HTERT RPE-1 (cell line): Measurements from ENCODE around the gene AKAP8.
"Not testable (repeated sequence)": the region's sequence is repeated elsewhere in the genome, so short reads cannot be mapped to it uniquely, and the experiment has no call there.

Source experiments
- in situ Hi-C: fragments of 300-500 bp; cut with MboI; formaldehyde crosslinking; loops from 4 replicates; pipeline ENCODE4 v1.14.3; 2020; ENCODE audit warnings: low sequenced_read_pairs

Gene AKAP8

GRCh38 chr19:15374105-15374651, 5.4 kb downstream of the AKAP8 start:
- in situ Hi-C loops, result no loop called here

DNA sequence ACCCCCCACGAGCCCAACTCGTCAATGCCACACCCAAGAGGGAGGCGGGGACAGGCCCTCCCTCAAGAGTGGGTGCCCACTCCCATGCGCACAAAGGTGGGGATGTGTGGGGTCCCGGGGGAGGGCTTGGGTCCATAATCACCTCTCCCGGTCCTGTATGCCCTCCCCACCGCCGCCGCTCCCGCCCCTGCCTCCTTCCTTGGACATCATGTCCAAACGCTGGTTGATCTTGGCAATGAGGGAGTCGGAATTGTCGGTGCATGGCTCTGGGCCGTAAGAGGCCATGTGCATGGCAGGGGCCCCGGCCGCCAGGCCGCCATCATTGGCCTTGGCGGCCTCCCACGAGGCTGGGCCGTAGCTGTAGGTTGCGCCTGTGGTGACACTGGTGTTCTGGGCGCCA, 5.9 kb downstream of the AKAP8 start:
- in situ Hi-C loops, result no loop called here

DNA sequence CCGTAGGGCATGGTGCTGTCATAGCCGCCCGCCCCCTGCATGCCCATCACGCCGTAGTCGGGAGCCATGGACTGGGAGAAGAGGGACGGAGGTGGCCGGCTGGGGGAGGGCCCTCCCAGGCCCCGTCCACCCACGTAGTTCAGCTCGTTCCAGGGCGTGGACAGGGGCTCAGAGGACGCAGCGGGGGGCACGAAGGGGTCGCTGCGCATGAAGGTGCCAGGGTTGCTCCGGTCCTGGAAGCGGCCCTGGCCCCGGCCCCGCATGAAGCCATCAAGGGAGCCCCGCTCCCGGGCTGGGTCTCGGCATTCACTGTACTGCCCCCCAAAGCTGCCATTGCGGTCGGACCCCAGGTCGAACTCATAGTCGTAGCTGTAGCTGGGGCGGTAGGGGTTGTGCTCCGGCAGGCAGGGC, 6.7 kb downstream of the AKAP8 start:
- in situ Hi-C loops, result no loop called here

GRCh38 chr19:15372470-15372869, 7.1 kb downstream of the AKAP8 start:
- in situ Hi-C loops, result no loop called here

DNA sequence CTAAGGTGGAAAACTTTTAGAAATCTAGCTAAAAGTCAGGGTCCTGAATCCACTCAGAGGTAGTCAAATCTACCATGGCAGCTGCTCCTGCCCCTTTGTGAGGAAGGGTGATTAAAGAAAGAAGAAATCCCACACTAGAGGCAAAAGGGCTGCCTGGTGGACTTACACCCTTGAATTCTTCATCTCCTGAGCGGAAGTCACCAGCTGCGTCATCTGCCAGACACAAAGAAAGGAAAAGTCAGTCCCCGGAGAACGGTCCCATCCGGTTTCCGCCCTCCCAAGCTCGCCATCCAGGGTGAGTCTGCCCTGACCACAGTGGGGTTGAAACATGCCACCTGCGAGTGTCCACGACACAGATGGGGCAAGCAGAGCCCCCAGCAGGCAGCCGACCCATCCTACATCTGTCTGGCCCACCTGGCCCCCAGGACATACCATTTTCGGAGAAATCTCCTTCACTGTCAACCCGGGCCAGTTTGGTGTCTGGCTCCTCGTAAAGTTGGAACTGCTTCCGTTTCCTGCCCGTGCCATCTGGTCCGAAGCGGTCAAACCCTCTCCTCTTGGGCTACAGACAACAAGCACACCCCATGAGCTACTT, 7.7 kb downstream of the AKAP8 start:
- in situ Hi-C loops, result no loop called here

GRCh38 chr19:15371119-15371518, 8.5 kb downstream of the AKAP8 start:
- in situ Hi-C loops, result no loop called here

DNA sequence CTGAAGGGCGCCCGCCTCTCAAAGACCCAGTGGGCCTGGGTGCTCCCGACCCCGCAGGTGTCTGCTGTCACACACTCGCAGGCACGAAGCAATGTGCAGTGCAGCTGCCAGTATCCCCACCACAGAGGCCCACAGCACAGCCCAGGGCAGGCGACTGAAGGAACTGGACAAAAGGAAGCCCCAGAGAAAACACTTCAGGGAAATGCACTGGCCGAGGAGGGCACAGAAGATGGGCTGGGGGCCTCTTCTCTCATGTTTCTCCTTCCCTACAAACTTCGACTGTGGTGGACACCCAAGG, 10.0 kb downstream of the AKAP8 start:
- in situ Hi-C loops, result no loop called here

DNA sequence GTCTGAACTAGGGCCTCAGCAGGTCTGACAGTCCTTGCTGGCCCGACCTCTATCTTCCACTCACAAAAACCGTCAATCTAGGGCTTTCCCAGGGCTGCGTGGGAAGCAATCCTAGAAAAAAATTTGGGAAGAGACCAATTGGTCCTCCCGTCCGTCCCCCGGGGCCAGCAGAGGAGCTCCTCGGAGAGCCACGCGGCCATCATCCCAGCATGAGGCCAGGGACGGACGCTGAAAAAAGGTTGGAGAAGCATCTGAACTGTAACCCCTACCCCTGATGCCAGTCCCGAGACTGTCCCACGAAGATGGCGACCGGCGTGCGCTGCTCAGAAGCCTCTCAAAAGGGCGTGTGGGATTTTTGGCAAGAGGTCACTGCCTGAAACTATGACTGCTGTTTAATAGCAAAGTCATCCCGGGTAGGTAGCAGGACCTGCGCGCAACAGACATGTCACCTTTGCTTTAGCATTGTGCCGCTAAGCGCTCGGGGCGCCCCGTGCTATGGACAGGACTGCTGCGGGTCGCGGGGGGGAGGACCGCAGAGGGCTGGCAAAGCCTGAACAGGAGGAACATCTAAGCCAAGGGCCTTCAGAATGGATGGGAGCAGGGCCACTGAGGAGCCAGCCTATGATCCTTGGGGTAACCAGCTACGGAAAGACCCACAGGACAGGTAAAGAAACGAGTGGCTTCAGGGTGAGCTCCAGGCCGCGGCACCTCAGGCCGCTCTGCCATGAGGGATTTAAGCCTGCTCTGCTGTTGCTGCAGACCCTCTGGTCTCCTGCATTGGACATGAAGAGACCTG, 10.6 kb downstream of the AKAP8 start:
- in situ Hi-C loops, result no loop called here

DNA sequence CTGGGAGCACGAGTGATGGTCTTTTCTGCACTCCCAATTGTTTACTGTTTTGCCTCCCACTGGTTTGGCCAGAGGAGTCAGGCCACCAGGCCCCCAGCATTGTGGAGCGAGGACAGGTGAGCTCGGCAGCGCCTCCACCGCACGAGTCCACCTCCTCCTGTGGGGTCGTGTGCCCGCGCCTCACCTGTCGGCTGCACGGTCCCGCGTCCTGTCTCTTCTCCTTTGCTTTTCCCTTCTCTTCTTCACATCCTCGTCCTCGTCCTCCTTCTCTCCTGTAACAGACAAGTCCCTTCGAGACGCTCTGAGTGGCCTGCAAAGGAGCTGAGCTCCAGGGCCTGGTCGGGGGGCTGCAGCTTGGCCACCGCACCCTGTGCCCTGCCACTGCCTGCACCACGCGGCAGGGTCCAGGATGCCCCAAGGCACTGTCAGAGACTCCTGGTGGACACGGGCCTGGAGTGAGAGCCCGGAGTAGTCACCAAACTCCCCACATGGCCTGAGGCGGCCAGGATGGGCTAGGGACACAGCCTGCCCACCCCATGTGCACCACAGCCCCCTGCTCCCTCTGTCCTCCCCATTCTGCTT, 11.4 kb downstream of the AKAP8 start:
- in situ Hi-C loops, result no loop called here

- in situ Hi-C loops, result no loop called here
These were observed 12.1 kb downstream of the AKAP8 start for GRCh38 chr19:15367439-15367838.

DNA sequence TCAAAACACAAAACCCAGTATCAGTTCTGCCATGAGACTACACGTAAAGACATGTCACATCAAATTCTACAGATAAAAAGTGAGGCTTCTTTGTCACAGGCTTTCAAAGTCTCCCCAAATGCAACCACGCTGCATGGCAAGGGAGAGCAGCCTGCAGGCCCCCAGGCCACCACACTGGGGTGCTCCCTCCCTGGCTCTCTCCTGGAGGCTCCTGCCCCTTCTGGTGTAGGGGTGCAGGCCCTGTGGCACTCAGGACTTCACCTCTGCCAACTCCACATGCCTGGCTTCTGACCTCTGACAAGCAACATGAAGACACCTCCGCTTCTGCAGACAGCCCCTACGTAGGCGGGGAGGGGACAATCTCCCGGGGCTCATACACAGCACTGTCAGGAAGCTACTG, 14.3 kb downstream of the AKAP8 start:
- in situ Hi-C loops, result no loop called here

- in situ Hi-C loops, result not testable (repeated sequence)
These were observed 15.8 kb downstream of the AKAP8 start for GRCh38 chr19:15363791-15364190.

- in situ Hi-C loops, result not testable (repeated sequence)
These were observed 16.5 kb downstream of the AKAP8 start for GRCh38 chr19:15363048-15363447.

DNA sequence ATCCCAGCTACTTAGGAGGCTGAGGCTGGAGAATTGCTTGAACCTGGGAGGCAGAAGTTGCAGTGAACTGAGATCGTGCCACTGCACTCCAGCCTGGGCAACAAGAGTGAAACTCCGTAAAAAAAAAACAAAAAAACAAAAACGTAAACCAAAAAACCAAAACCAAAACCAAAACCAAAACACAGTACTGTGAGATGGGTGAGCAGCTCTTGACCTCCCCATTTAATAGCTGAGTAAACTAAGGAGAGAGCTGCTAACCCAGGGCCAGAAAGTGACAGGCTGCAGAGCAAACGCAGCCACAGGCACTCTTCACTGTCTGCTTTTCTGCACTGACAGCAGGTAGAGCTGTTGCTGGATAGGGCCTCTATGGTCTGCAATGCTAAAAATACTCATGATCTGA, 19.6 kb downstream of the AKAP8 start:
- in situ Hi-C loops, result not testable (repeated sequence)

DNA sequence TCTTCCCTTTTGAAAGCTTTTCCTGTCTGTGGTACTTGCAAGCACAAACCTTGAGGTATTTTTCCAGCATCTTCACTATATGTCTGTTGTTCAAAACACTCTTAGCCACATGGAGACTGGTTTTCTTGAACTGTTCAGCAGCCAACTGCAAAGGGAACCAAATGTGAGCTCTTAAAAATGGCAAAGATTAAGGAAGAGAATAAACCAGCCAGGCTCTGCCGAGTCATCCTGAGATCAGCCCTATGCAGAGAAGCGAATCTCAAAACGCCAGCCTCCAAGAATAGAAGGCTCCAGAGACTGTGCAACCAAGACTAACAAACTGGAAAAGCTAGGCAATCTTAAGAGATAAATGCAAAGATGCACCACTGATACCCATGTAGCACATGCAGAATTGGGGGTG, 20.7 kb downstream of the AKAP8 start:
- in situ Hi-C loops, result no loop called here

GRCh38 chr19:15357906-15358305, 21.7 kb downstream of the AKAP8 start:
- in situ Hi-C loops, result no loop called here

DNA sequence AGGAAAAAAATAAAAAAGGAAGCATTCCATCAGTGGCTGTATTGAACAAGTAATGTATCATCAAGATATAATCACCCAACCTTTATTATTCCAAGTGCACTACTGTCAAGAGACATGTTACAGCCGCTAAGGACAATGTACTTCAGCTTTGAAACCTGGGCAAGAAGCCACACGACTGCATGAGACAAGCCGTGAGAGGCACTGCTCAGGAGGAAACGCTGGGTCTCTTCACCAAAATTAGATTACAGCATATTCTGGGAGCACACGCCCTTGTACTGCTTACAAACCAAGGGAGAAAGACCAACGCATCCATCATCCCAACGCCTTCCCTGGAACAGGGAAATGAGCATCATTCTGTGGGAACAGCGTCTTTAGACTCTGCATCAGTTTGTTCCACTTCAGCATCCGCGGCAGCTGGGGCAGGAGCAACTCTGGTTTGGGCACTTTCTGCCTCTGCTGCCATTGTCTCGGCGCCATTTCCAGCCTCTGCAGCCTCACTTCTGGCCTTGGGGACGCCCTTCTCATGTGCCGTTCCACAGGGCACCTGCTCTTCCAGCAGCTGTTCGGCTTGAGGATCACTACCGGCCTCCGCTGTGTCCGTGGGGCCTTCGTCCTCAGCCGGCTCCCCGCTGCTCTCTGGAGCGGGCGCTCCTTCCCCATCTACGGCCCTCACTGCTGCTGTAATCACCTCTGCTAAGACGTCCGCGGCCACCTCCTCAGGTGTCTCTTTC, 24.9 kb downstream of the AKAP8 start:
- in situ Hi-C loops, result no loop called here

DNA sequence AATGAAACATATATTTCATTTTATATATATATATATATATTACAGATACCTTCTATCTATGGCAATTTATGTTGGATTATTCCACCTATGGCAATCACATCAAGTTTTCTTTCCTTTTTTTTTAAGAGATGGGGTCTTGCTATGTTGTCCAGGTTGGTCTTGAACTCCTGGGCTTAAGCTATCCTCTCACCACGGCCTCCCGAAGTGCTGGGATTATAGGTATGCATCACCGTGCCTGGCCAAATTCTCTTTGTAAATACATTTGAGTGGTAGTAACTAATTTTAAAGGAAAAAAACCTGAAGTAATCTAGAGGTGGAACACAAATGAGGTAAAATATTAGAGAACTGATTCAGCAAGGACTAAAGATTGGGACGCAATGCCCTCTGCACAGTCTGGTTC, 25.7 kb downstream of the AKAP8 start:
- in situ Hi-C loops, result no loop called here

GRCh38 chr19:15352535-15352934, 27.1 kb downstream of the AKAP8 start:
- in situ Hi-C loops, result not testable (repeated sequence)

GRCh38 chr19:15341328-15341727, 38.3 kb downstream of the AKAP8 start:
- in situ Hi-C loops, result not testable (repeated sequence)

DNA sequence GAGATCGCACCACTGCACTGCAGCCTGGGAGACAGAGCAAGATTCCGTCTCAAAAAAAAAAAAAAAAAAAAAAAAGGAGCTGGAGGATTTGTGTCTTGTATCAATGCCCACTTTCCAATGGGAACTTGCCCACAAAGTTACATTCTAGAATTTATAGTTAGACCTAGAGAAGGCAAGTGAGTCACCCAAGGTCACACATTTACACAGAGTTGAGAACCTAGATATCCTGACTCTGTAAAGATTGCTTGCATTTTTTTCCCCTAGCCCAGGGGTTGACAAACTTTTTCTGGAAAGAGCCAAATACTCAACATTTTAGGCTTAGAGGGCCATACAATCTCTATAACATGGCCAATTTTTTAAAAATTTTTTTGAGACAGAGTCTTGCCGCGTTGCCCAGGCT, 39.5 kb downstream of the AKAP8 start:
- in situ Hi-C loops, result no loop called here

- in situ Hi-C loops, result no loop called here
These were observed 42.4 kb downstream of the AKAP8 start for GRCh38 chr19:15337202-15337601.
